GM21576 (cell line): ENCODE data around the gene LSR.

ENCODE experiments used
- ATAC-seq: cut with Tn5 transposase; IDR thresholded peaks from one replicate; pipeline ENCODE4 v1.9.1; 2021; ENCODE audit warnings: mild to moderate bottlenecking, moderate library complexity; ENCODE audit not compliant: unreplicated experiment

The LSR gene

DNA sequence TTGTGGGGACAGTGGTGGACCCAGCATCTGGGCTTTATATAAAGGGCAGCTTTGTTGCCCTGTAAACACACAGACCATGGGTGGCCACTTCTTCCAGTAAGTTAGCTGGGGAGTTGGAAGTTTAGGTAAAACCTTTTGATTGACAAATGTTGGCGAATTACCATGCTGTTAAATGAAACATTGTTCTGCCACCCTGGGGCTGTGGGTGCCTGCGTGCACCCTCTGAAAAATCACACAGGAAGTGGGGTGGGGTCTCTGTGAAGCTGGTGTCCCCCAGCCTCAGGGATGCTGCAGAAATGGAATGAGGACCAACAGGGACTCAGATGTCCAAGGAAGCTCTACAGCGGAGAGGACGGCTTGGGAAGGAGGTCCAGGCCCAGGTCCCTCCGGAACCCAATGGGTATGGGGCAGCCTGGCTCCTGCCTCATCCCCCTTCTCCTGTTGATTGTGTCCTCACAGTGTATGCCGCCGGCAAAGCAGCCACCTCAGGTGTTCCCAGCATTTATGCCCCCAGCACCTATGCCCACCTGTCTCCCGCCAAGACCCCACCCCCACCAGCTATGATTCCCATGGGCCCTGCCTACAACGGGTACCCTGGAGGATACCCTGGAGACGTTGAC lies 17.2 kb downstream of the LSR start:
- no peak for ATAC-seq

- ATAC-seq = no peak
These were observed 17.9 kb downstream of the LSR start for GRCh38 chr19:35266520-35267352.

GRCh38 chr19:35267353-35267817 lies 18.6 kb downstream of the LSR start:
- no peak for ATAC-seq

DNA sequence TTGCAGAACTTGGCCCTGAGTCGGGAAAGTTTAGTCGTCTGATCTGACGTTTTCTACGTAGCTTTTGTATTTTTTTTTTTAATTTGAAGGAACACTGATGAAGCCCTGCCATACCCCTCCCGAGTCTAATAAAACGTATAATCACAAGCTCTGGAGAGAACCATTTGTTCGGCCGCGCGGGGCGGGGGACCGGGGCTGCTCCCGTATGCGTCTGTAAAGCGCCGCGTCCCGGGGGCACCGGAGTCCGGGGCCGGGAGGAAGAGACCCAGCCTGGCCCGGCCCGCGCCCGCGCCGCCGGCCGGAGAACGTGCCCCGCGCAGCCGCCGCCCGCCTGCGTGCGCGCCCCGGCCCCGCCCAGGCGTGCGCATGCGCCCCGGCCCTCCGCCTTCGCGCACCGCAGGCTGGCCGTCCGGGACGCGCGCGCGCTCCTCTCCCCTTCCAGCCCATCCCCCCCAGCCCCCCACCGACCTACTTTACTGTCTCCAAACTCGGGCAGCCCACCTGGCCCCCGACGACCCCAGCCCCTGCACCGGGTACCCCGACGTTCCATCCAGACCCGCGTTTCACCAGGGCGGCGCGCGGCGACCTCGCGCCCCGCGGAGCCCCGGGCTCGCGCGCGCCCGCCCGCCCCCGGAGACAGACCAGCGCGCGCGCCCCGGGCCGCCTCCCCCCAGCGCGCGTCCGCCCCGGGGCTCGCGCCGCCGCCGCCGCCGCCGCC lies 19.2 kb downstream of the LSR start:
- ATAC-seq = peak; percentile 44

DNA sequence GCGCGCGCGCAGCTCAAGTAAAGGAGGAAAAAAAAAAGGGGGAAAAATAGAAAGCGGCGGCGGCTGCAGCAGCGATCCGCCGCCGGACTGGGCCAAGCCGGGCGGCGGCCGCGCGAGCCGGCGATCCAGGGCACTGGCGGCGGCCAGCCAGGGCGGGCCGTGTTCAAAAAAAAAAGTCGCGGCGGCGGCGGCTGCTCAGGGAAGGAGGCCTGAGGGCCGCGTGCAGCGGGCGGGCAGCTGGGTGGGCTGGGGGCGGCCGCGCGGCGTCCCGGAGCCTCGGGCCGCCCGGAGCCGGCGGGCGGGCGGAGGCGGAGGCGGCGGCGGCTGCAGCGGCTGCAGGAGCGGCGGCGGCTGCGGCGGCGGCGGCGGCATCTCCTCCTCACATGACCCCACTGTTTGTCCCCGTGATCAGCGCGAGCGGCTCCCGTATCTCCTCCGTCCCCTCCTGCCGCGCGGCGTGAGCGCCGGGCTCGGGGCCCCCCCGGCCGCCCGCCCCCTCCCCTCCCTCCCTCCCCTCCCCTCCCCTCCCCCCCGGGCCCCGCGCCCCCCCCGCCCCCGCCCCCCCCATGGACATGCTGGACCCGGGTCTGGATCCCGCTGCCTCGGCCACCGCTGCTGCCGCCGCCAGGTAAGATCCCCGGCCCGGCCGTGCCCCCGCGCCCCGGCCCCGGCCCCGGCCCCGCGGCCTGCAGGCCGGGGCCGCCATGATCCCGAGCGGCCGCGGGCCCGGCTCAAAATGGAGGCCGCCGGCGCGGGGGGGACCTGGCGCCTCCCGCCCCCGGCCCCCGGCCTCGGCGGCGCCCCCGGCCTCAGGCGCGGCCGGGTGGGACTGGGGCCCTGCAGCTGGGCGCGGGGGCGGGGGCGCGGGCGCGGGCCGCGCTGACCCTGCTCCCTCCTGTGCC lies 20.0 kb downstream of the LSR start, which contains the start of gene USF2:
TSS of gene USF2 (plus strand) at position 427 of the 902 bp plus-strand sequence. CDS start at position 567, 140 bp downstream.
- peak; percentile 9 for ATAC-seq

DNA sequence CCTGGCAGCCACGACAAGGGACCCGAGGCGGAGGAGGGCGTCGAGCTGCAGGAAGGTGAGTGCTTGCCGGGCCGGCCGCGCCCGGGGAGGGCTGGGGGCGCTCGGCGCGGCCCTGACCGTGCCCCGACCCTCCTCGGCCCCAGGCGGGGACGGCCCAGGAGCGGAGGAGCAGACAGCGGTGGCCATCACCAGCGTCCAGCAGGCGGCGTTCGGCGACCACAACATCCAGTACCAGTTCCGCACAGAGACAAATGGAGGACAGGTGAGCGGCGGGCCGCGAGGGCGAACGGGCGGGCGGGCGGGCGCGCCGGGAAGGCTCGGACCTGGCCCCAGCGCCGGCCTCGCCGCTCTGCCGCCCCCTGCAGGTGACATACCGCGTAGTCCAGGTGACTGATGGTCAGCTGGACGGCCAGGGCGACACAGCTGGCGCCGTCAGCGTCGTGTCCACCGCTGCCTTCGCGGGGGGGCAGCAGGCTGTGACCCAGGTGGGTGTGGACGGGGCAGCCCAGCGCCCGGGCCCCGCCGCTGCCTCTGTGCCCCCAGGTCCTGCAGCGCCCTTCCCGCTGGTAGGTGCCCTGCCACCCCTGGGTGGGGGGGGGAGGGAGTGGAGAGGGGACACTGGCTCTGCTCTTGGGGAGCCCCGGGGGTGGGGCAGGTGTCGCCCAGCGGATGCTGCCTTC lies 20.8 kb downstream of the LSR start:
- ATAC-seq = peak; percentile 44

- ATAC-seq = no peak
These were observed 21.6 kb downstream of the LSR start for GRCh38 chr19:35270381-35270811.

GRCh38 chr19:35271546-35271945 lies 22.7 kb downstream of the LSR start:
- no peak for ATAC-seq

DNA sequence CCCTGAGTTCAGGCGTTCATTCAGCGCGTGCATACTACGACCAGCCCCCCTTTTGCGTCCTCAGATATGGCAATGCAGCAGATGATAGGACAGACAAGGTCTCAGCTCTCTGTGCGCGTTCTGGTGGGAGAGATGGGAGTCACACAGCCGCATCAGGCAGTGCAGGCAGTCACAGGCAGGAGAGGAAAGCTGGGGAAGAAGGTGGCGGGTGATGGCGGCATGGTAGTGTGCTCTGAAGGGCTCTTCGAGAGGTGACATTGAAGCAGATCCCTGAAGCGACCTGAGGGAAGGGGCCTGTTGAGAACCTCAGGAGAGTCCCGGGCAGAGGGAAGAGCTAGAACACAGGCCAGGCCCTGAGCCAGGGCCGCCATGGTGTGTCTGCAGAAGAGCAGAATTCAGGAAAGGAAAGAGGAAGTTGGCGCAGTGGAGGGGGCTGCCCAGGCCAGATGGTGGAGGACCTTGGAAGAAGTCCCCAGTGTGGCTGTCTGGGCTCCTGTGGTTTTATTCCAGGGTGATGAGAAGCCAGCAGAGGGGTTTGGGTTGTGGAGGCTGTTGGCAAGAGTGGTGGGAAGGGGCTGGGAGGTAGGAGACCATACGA lies 23.4 kb downstream of the LSR start:
- ATAC-seq = no peak

DNA sequence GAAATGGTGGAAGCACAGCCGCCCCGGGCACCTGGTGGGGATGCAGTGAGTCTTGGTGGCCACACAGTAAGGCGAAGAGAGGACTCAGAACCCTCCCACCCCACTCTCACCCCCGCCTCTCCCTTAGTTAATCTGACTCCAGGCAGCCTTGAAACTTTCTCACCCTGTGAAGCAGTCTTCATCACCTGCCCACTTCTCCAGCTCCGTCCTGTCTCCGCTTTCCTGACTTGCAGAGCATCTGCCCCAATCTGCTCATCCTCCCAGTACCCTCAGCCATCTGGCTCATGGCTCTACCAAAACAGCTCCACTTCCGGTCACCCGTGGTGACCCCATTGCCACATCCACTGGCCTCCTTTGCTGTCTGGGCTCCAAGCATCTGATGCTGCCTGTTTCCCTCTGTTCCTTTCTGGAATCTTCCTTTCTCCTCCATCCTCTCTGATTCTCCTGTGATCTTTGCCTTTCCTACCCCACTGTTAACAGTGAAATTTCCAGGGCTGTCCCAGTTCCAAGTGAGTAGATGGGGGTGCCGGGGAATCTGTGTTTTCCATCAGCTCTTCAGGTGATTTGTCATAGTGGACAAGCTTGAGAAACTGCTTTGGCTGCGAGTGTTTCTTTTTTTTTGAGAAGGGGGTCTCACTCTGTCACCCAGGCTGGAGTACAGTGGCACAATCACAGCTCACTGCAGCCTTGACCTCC lies 24.3 kb downstream of the LSR start:
- ATAC-seq = no peak

DNA sequence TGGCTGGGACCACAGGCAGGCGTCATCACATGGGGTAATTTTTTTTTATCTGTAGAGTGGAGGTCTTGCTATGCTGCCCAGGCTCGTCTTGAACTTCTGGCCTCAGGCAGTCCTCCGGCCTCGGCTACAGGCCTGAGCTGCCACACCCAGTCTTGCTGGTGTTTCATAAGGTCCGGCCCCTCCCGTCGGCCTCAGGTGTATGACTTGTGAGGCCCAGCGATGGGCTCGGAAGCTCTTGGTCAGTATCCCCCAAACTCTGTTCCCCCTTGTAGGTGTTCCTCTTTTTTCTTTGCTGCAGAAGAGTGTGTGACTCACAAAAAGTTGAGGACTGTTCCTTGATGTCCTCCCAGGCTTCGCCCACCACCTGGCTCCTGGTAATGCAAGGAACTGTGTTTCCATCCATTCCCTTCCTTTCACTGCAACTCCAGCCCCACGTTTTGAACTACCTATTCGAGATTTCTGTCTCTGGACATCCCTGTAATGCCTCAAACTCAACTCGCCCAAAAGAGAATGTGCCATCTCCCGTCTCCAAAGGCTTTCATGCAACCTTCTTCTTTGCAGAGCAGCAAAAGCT lies 25.0 kb downstream of the LSR start:
- ATAC-seq = no peak

DNA sequence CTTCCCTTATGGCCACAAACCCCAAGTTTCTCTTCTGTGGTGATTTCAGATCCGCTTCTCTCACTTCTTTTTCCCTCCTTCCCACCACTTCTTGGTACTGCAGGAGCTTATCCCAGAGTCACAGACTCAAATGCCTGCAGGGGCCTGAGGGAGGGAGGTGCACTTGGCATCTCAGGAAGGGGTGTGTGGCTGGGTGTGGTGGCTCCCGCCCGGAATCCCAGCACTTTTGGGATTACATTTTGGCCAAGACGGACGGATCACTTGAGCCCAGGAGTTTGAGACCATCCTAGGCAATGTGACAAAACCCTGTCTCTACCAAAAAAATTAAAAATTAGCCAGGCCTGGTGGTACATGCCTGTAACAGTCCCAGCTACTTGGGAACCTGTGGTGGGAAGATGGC lies 25.5 kb downstream of the LSR start:
- ATAC-seq = no peak

- no peak for ATAC-seq
These were observed 28.0 kb downstream of the LSR start for GRCh38 chr19:35276706-35277281.

GRCh38 chr19:35278578-35279284 lies 29.9 kb downstream of the LSR start:
- ATAC-seq = no peak

- no peak for ATAC-seq
These were observed 30.6 kb downstream of the LSR start for GRCh38 chr19:35279374-35279773.

- ATAC-seq = no peak
These were observed 31.4 kb downstream of the LSR start for GRCh38 chr19:35279985-35280821.

GRCh38 chr19:35281303-35281702 lies 32.5 kb downstream of the LSR start:
- ATAC-seq = no peak
